Fibroblast of lung (primary cell): ENCODE results near the gene HSD3B7. TPM values are rescaled to one million over a fixed set of nuclear protein-coding genes. Genes with fewer than 3 reads are reported as not detected.
A peak's percentile ranks its signal among the peaks of the same experiment; 100 is the strongest.

Experiments
- DNase-seq, 2 donors: peaks; one replicate each; pipeline versions ENCODE4 v3.0.0 to v3.0.0-alpha.2; 2010; ENCODE audit warnings: low read depth in 2 of 2
- H2AFZ ChIP-seq: 2 replicates; pipeline ENCODE4 v1.5.1; 2012; ENCODE audit warnings: low read length, control low read depth, inconsistent platforms
- H3K27ac ChIP-seq: 2 replicates; pipeline ENCODE4 v1.5.1; 2011; ENCODE audit warnings: low read length, control low read depth; ENCODE audit not compliant: insufficient read depth
- H3K27me3 ChIP-seq: 2 replicates; pipeline ENCODE4 v1.5.1; 2011; ENCODE audit warnings: mild to moderate bottlenecking, low read length; ENCODE audit not compliant: control insufficient read depth, insufficient read depth
- H3K36me3 ChIP-seq: 2 replicates; pipeline ENCODE4 v1.5.1; 2011; ENCODE audit warnings: low read length; ENCODE audit not compliant: control insufficient read depth, insufficient read depth
- H3K4me1 ChIP-seq: 2 replicates; pipeline ENCODE4 v1.5.1; 2011; ENCODE audit warnings: low read length; ENCODE audit not compliant: control insufficient read depth, insufficient read depth; ENCODE audit errors: extremely low read depth
- H3K4me2 ChIP-seq: 2 replicates; pipeline ENCODE4 v1.5.1; 2011; ENCODE audit warnings: low read length, control low read depth; ENCODE audit not compliant: insufficient read depth; ENCODE audit errors: extremely low read depth
- H3K4me3 ChIP-seq, 4 experiments: fragments of 200-600 bp in 1 of 4; sonication (generic) in 1 of 4; replicated peaks in 1 of 4; 2 replicates each; pipeline ENCODE4 v1.5.1; 2011 to 2016; ENCODE audit warnings: low read length in 4 of 4, low read depth in 3 of 4, mild to moderate bottlenecking in 3 of 4, control low read depth in 2 of 4, inconsistent platforms in 1 of 4, mixed read lengths in 1 of 4; ENCODE audit not compliant: insufficient read depth in 1 of 4; ENCODE audit errors: control extremely low read depth in 1 of 4
- H3K79me2 ChIP-seq: 2 replicates; pipeline ENCODE4 v1.5.1; 2012; ENCODE audit warnings: mild to moderate bottlenecking, low read length, inconsistent platforms; ENCODE audit not compliant: control insufficient read depth, insufficient read depth
- H3K9ac ChIP-seq: 2 replicates; pipeline ENCODE4 v1.5.1; 2011; ENCODE audit warnings: mild to moderate bottlenecking, low read length, control low read depth; ENCODE audit not compliant: insufficient read depth
- H3K9me3 ChIP-seq: 2 replicates; pipeline ENCODE4 v1.5.1; 2012; ENCODE audit warnings: low read depth, low read length; ENCODE audit not compliant: control insufficient read depth, insufficient read depth
- H4K20me1 ChIP-seq: 2 replicates; pipeline ENCODE4 v1.5.1; 2011; ENCODE audit warnings: low read length; ENCODE audit not compliant: control insufficient read depth, insufficient read depth; ENCODE audit errors: extremely low read depth
- CTCF ChIP-seq, 2 donors: IDR thresholded peaks in 1 of 2; conservative IDR thresholded peaks in 1 of 2; 1 replicate in 1 of 2; 2 replicates in 1 of 2; pipeline ENCODE4 v1.5.1; 2011 to 2012; ENCODE audit warnings: low read length in 2 of 2, control low read depth in 1 of 2, inconsistent platforms in 1 of 2, low read depth in 1 of 2, mild to moderate bottlenecking in 1 of 2
- EZH2 ChIP-seq: IDR thresholded peaks from 2 replicates; pipeline ENCODE4 v1.5.1; 2012; ENCODE audit warnings: low read length, control low read depth, mild to moderate bottlenecking; ENCODE audit errors: missing control alignments
- polyA plus RNA-seq, 2 donors: library from polyadenylated mRNA; depleted of rRNA in 1 of 2; stranded (reverse) in 1 of 2; unstranded in 1 of 2; fragments of >200 nt; gene quantifications; 2 replicates each; pipeline ENCODE4 v1.2.1, GENCODE V29; 2011 to 2012; ENCODE audit warnings: missing spikeins in 1 of 2
- total RNA-seq: library from RNA; depleted of rRNA; stranded (reverse); fragments of >200 nt; gene quantifications from 2 replicates; pipeline ENCODE4 v1.2.1, GENCODE V29; 2014

HSD3B7 gene
- total and polyA plus RNA-seq, 2 donors (not counting 1 experiment from before 2014, with no cell fraction given): 13.2 to 47.9 TPM

GRCh38 chr16:30972872-30973271 lies 12.1 kb upstream of the HSD3B7 start:
- Histone ChIP-seq H3K79me2 (no peaks in the 10 kb centered on the region), H3K36me3 (peaks cover 29% of the 10 kb centered on the region), H4K20me1 (no peaks in the 10 kb centered on the region), H3K4me1 (no peaks in the 10 kb centered on the region), H3K27ac (no peak overlapping the region), H3K9me3 (no peaks in the 10 kb centered on the region), H3K4me3 (no peak overlapping the region), H3K9ac (no peak overlapping the region), H2AFZ (no peak overlapping the region), H3K4me2 (no peak overlapping the region), H3K27me3 (no peaks in the 10 kb centered on the region)
- TF ChIP-seq CTCF (conservative IDR thresholded peaks at IDR 0.05 in 1 of 2, IDR thresholded peaks at IDR 0.05 in 1 of 2; ENCODE audit: low read depth in 1 of 2, low read length in 2 of 2) (peak in 1 of 2 donors; percentile 28), EZH2 (no peak)
- DNase-seq: peak in 1 of 2 donors; percentile 12

- H3K4me1 ChIP-seq: no peaks in the 10 kb centered on the region
- H3K4me2 ChIP-seq: no peak overlapping the region
- no peak overlapping the region for H3K27ac ChIP-seq
- no peaks in the 10 kb centered on the region for H4K20me1 ChIP-seq
- H3K9me3 ChIP-seq: no peaks in the 10 kb centered on the region
- H3K9ac ChIP-seq: no peak overlapping the region
- H3K79me2 ChIP-seq: no peaks in the 10 kb centered on the region
- TF ChIP-seq CTCF (conservative IDR thresholded peaks at IDR 0.05 in 1 of 2, IDR thresholded peaks at IDR 0.05 in 1 of 2; ENCODE audit: low read depth in 1 of 2, low read length in 2 of 2): no peak
- no peak for TF ChIP-seq EZH2
- H3K27me3 ChIP-seq: no peaks in the 10 kb centered on the region
- H3K36me3 ChIP-seq: peaks cover 26% of the 10 kb centered on the region
- no peak overlapping the region for H3K4me3 ChIP-seq
- H2AFZ ChIP-seq: no peak overlapping the region
- DNase-seq: no peak
These were observed 10.7 kb upstream of the HSD3B7 start for GRCh38 chr16:30974348-30974747.

GRCh38 chr16:30976486-30976885 lies 8.5 kb upstream of the HSD3B7 start:
- H4K20me1 ChIP-seq: no peaks in the 10 kb centered on the region
- peaks cover 27% of the 10 kb centered on the region for H3K36me3 ChIP-seq

More at GRCh38 chr16:30976486-30976885, 8.5 kb upstream of the HSD3B7 start:
- Histone ChIP-seq H3K27me3 (no peaks in the 10 kb centered on the region), H3K4me2 (no peak overlapping the region), H3K79me2 (no peaks in the 10 kb centered on the region), H2AFZ (no peak overlapping the region), H3K27ac (no peak overlapping the region), H3K4me3 (no peak overlapping the region), H3K9me3 (no peaks in the 10 kb centered on the region), H3K9ac (no peak overlapping the region), H3K4me1 (no peaks in the 10 kb centered on the region)
- no peak for DNase-seq
- no peak for TF ChIP-seq EZH2
- no peak for TF ChIP-seq CTCF (conservative IDR thresholded peaks at IDR 0.05 in 1 of 2, IDR thresholded peaks at IDR 0.05 in 1 of 2; ENCODE audit: low read depth in 1 of 2, low read length in 2 of 2)
